K562 (cell line): ENCODE measurements around the gene STIM1. TPM values are rescaled to one million over a fixed set of nuclear protein-coding genes. Genes with fewer than 3 reads are reported as not detected.

Source experiments
- ARHGAP35 ChIP-seq: fragments of 450-650 bp; IDR thresholded peaks from 2 replicates; pipeline ENCODE4 v1.6.1; 2018; ENCODE audit not compliant: partially characterized antibody
- ARNT ChIP-seq, 2 experiments: fragments of 450-650 bp; IDR thresholded peaks; 2 replicates each; pipeline ENCODE4 v1.6.1; 2016; ENCODE audit warnings: mild to moderate bottlenecking in 1 of 2
- ATF3 ChIP-seq, 2 experiments: fragments of 450-650 bp in 1 of 2; sonication (generic) in 1 of 2; formaldehyde crosslinking in 1 of 2; IDR thresholded peaks in 1 of 2; conservative IDR thresholded peaks in 1 of 2; 2 replicates each; pipeline versions ENCODE4 v1.6.1 to v1.8.1; 2016 to 2023; ENCODE audit warnings: mild to moderate bottlenecking in 2 of 2, moderate library complexity in 2 of 2, inconsistent platforms in 1 of 2, missing genetic modification reagents in 1 of 2
- BCL6 ChIP-seq: fragments of 250-450 bp; sonication (Bioruptor Pico); IDR thresholded peaks from 2 replicates; pipeline ENCODE4 v1.4.0; 2020
- HDAC8 ChIP-seq: fragments of 450-650 bp; IDR thresholded peaks from 2 replicates; pipeline ENCODE4 v1.6.1; 2016; ENCODE audit warnings: mild to moderate bottlenecking, missing genetic modification characterization, moderate library complexity, missing compliant biosample characterization
- KHSRP ChIP-seq: fragments of 450-650 bp; IDR thresholded peaks from 2 replicates; pipeline ENCODE4 v1.6.1; 2017
- MCM2 ChIP-seq: fragments of 450-650 bp; IDR thresholded peaks from 2 replicates; pipeline ENCODE4 v1.6.1; 2017; ENCODE audit warnings: low read depth, mild to moderate bottlenecking
- MCM5 ChIP-seq: fragments of 450-650 bp; IDR thresholded peaks from 2 replicates; pipeline ENCODE4 v1.6.1; 2016; ENCODE audit warnings: low read depth
- MTF1 ChIP-seq: fragments of 250-450 bp; sonication (Bioruptor Pico); IDR thresholded peaks from 2 replicates; pipeline ENCODE4 v1.9.0; 2021; ENCODE audit warnings: moderate library complexity, mild to moderate bottlenecking, inconsistent platforms, borderline replicate concordance
- PBX2 ChIP-seq, 2 experiments: IDR thresholded peaks in 1 of 2; conservative IDR thresholded peaks in 1 of 2; 2 replicates each; pipeline ENCODE4 v1.6.1; 2016; ENCODE audit warnings: low read depth in 2 of 2, mild to moderate bottlenecking in 1 of 2, missing compliant biosample characterization in 1 of 2, missing genetic modification characterization in 1 of 2, moderate library complexity in 1 of 2
- PYGO2 ChIP-seq: fragments of 450-650 bp; IDR thresholded peaks from 2 replicates; pipeline ENCODE4 v1.6.1; 2016; ENCODE audit warnings: mild to moderate bottlenecking, missing genetic modification characterization, moderate library complexity, missing compliant biosample characterization
- RBBP5 ChIP-seq: fragments of 200-600 bp; sonication (generic); IDR thresholded peaks from 2 replicates; pipeline ENCODE4 v1.6.1; 2012; ENCODE audit warnings: borderline replicate concordance, mild to moderate bottlenecking, low read length, control low read depth, inconsistent platforms; ENCODE audit not compliant: insufficient read depth, poor library complexity, severe bottlenecking
- RNF2 ChIP-seq: sonication (generic); IDR thresholded peaks from 2 replicates; pipeline ENCODE4 v1.6.1; 2016
- SMAD2 ChIP-seq: fragments of 150-350 bp; IDR thresholded peaks from 2 replicates; pipeline ENCODE4 v1.6.1; 2014; ENCODE audit warnings: low read depth, mild to moderate bottlenecking, low read length
- SREBF1 ChIP-seq: fragments of 150-350 bp; IDR thresholded peaks from 2 replicates; pipeline ENCODE4 v1.6.1; 2014; ENCODE audit warnings: antibody characterized with exemption, low read depth, low read length, borderline replicate concordance
- STAT5B ChIP-seq: fragments of 250-450 bp; sonication (Bioruptor Pico); IDR thresholded peaks from 2 replicates; pipeline ENCODE4 v1.8.0; 2021; ENCODE audit warnings: mild to moderate bottlenecking, inconsistent platforms
- TFAP4 ChIP-seq: sonication (generic); formaldehyde crosslinking; IDR thresholded peaks from 2 replicates; pipeline ENCODE4 v1.8.0; 2022; ENCODE audit warnings: missing genetic modification reagents, mild to moderate bottlenecking, moderate library complexity, borderline replicate concordance
- TOE1 ChIP-seq, 2 experiments: fragments of 450-650 bp in 1 of 2; sonication (generic) in 1 of 2; formaldehyde crosslinking in 1 of 2; IDR thresholded peaks; 2 replicates each; pipeline versions ENCODE4 v1.7.1 to v1.8.0; 2016 to 2022; ENCODE audit warnings: borderline replicate concordance in 2 of 2, mild to moderate bottlenecking in 2 of 2, antibody characterized with exemption in 1 of 2, inconsistent platforms in 1 of 2, low read depth in 1 of 2, missing genetic modification reagents in 1 of 2, moderate library complexity in 1 of 2
- ZC3H11A ChIP-seq: IDR thresholded peaks from 2 replicates; pipeline ENCODE4 v1.6.1; 2012; ENCODE audit warnings: low read depth, low read length, improper control_type of control experiment
- ZNF165 ChIP-seq: fragments of 250-450 bp; sonication (Bioruptor Pico); IDR thresholded peaks from 2 replicates; pipeline ENCODE4 v1.4.0; 2020; ENCODE audit warnings: borderline replicate concordance
- ZNF174 ChIP-seq: fragments of 250-450 bp; sonication (Bioruptor Pico); IDR thresholded peaks from 2 replicates; pipeline ENCODE4 v1.4.0; 2020; ENCODE audit warnings: mild to moderate bottlenecking
- ZNF384 ChIP-seq: IDR thresholded peaks from 2 replicates; pipeline ENCODE4 v1.6.1; 2012; ENCODE audit warnings: low read depth, low read length, improper control_type of control experiment
- ZNF586 ChIP-seq: fragments of 450-650 bp; formaldehyde crosslinking; conservative IDR thresholded peaks from 2 replicates; pipeline ENCODE4 v1.4.0; 2020; ENCODE audit warnings: mild to moderate bottlenecking, moderate library complexity
- polyA plus RNA-seq, 8 experiments: library from polyadenylated mRNA; depleted of rRNA in 4 of 8; stranded (reverse) in 5 of 8; unstranded in 3 of 8; fragments of >200 nt; fragmentation: Nextera tagmentation in 2 of 8; fragmentation: Illumina TruSeq in 1 of 8; extraction: Ambion mirVana in 2 of 8; extraction: Trizol in 1 of 8; gene quantifications; 2 replicates each; pipeline versions ENCODE4 v1.2.1 to v1.2.3, GENCODE V29; 2011 to 2014; ENCODE audit warnings: inconsistent platforms in 1 of 8, missing spikeins in 1 of 8
- total RNA-seq, 7 experiments: library from RNA; depleted of rRNA in 6 of 7; stranded (reverse); fragments of >200 nt in 6 of 7; fragmentation: Illumina TruSeq in 2 of 7; extraction: Trizol in 2 of 7; gene quantifications; 2 replicates each; pipeline versions ENCODE4 v1.2.1 to v1.2.3, GENCODE V29; 2011 to 2021; ENCODE audit warnings: low replicate concordance in 1 of 7

The STIM1 gene
- total and polyA plus RNA-seq, 9 of the 15 experiments (the other 6 are each of a cell fraction or from before 2014, with no cell fraction given): 7.7 to 50.5 (median 22.5) TPM

- no peak for TF ChIP-seq TFAP4 (CRISPR knock-in tag)
- no peak for TF ChIP-seq ZNF174
- no peak for TF ChIP-seq BCL6
- no peak for TF ChIP-seq MCM5
- TF ChIP-seq MTF1 (CRISPR knock-in tag): no peak
- TF ChIP-seq ARHGAP35: no peak
- TF ChIP-seq ZNF586 (CRISPR knock-in tag): no peak
- no peak for TF ChIP-seq RNF2
- no peak for TF ChIP-seq KHSRP
- no peak for TF ChIP-seq ZC3H11A
- TF ChIP-seq ATF3 (IDR thresholded peaks at IDR 0.05): peak; percentile 62
- TF ChIP-seq ATF3 (CRISPR knock-in tag; conservative IDR thresholded peaks at IDR 0.05): no peak
- no peak for TF ChIP-seq SREBF1
- TF ChIP-seq ZNF384: no peak
- TF ChIP-seq MCM2: no peak
- TF ChIP-seq PBX2 (CRISPR knock-in tag; IDR thresholded peaks at IDR 0.05; ENCODE audit: low read depth): no peak
- TF ChIP-seq PBX2 (tag; conservative IDR thresholded peaks at IDR 0.05; ENCODE audit: low read depth): no peak
- TF ChIP-seq HDAC8 (tag): no peak
- no peak for TF ChIP-seq ARNT (IDR thresholded peaks at IDR 0.05)
- no peak for TF ChIP-seq TOE1 (IDR thresholded peaks at IDR 0.05; ENCODE audit: borderline replicate concordance)
- TF ChIP-seq TOE1 (CRISPR knock-in tag; IDR thresholded peaks at IDR 0.05; ENCODE audit: borderline replicate concordance, low read depth): no peak
- no peak for TF ChIP-seq STAT5B (CRISPR knock-in tag)
- no peak for TF ChIP-seq PYGO2
- no peak for TF ChIP-seq ZNF165 (CRISPR knock-in tag)
- no peak for TF ChIP-seq RBBP5
- no peak for TF ChIP-seq SMAD2
Measured at GRCh38 chr11:3954448-3955298, 99.2 kb downstream of the STIM1 start (continued).
